ENCODE measurements around the gene HTR1B. TPM values are rescaled to one million over a fixed set of nuclear protein-coding genes. Genes with fewer than 3 reads are reported as not detected.

The HTR1B gene
- polyA plus RNA-seq, 1 donor (not counting 4 experiments of a cell fraction or from before 2014, with no cell fraction given) = 0.24 TPM

GRCh38 chr6:77474286-77474956 is 11.1 kb upstream of the HTR1B start:
- H2AFZ ChIP-seq (ENCODE audit: control insufficient read depth, low read length) = no peak overlapping the region
- no peak for FAIRE-seq
- no peaks in the 10 kb centered on the region for H3K36me3 ChIP-seq (ENCODE audit: control insufficient read depth in 2 of 2, extremely low read depth in 1 of 2, insufficient read depth in 2 of 2, low read length in 2 of 2)
- no peaks in the 10 kb centered on the region for H3K9me1 ChIP-seq (ENCODE audit: control insufficient read depth, extremely low read depth, insufficient read depth, low read length)
- no peak for DNase-seq (ENCODE audit: low read depth, low spot score)
- no peak overlapping the region for H3K4me3 ChIP-seq (ENCODE audit: control insufficient read depth in 2 of 3, extremely low read depth in 1 of 3, insufficient read depth in 2 of 3, low read depth in 1 of 3, low read length in 3 of 3)
- H3K4me2 ChIP-seq (ENCODE audit: control insufficient read depth, extremely low read depth, insufficient read depth, low read depth, low read length) = no peak overlapping the region
- TF ChIP-seq, protein P1, sequence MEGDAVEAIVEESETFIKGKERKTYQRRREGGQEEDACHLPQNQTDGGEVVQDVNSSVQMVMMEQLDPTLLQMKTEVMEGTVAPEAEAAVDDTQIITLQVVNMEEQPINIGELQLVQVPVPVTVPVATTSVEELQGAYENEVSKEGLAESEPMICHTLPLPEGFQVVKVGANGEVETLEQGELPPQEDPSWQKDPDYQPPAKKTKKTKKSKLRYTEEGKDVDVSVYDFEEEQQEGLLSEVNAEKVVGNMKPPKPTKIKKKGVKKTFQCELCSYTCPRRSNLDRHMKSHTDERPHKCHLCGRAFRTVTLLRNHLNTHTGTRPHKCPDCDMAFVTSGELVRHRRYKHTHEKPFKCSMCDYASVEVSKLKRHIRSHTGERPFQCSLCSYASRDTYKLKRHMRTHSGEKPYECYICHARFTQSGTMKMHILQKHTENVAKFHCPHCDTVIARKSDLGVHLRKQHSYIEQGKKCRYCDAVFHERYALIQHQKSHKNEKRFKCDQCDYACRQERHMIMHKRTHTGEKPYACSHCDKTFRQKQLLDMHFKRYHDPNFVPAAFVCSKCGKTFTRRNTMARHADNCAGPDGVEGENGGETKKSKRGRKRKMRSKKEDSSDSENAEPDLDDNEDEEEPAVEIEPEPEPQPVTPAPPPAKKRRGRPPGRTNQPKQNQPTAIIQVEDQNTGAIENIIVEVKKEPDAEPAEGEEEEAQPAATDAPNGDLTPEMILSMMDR (optimal IDR thresholded peaks at IDR 0.05 in 1 of 3, IDR thresholded peaks at IDR 0.05 in 1 of 3, conservative IDR thresholded peaks at IDR 0.05 in 1 of 3; ENCODE audit: extremely low read depth in 1 of 3, insufficient read depth in 2 of 3, low read length in 3 of 3) = no peak
- TF ChIP-seq EZH2 (IDR thresholded peaks at IDR 0.05; ENCODE audit: low read length) = no peak
- H3K79me2 ChIP-seq (ENCODE audit: control insufficient read depth, insufficient read depth, low read length) = no peaks in the 10 kb centered on the region
- H3K27ac ChIP-seq (ENCODE audit: control insufficient read depth, insufficient read depth, low read length) = no peak overlapping the region
- H3K4me1 ChIP-seq (ENCODE audit: control insufficient read depth, extremely low read depth, insufficient read depth, low read length) = no peaks in the 10 kb centered on the region
- H3K9me3 ChIP-seq (ENCODE audit: control insufficient read depth, low read depth, low read length) = no peaks in the 10 kb centered on the region
- no peaks in the 10 kb centered on the region for H4K20me1 ChIP-seq (ENCODE audit: control insufficient read depth, extremely low read depth, insufficient read depth, low read length)
- H3K27me3 ChIP-seq (ENCODE audit: control insufficient read depth, extremely low read depth, insufficient read depth, low read length) = no peaks in the 10 kb centered on the region
- H3K9ac ChIP-seq (ENCODE audit: control insufficient read depth, extremely low read depth, insufficient read depth, low read length) = no peak overlapping the region
- dilution Hi-C loops (cut with MboI; ENCODE audit: extremely low pct_ligation_motif_present, low sequenced_read_pairs) = no loop called here

DNA sequence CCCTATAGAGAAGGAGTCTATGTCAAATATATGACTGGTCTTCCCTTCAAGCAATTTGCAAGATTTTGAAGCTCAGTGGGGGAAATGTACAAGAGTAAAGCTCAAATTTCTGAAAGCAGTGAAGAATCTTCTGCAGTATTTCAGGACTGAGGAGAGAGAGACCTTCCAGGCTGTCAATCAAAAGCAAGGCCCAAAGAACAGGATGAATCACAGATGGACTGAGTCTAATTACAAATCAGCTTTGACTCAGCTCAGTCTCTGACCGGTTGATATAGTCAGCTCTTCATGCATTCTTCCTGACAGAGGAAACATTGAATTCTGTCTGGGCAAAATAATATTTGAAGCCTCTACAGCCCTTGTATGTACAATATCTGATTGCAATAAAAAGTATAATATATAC is 7.7 kb upstream of the HTR1B start:
- peak; percentile 77 for FAIRE-seq
- Histone ChIP-seq H3K27ac (ENCODE audit: control insufficient read depth, insufficient read depth, low read length) (no peak overlapping the region), H3K4me2 (ENCODE audit: control insufficient read depth, extremely low read depth, insufficient read depth, low read depth, low read length) (no peak overlapping the region), H2AFZ (ENCODE audit: control insufficient read depth, low read length) (no peak overlapping the region), H3K79me2 (ENCODE audit: control insufficient read depth, insufficient read depth, low read length) (no peaks in the 10 kb centered on the region), H3K27me3 (ENCODE audit: control insufficient read depth, extremely low read depth, insufficient read depth, low read length) (no peaks in the 10 kb centered on the region), H3K4me1 (ENCODE audit: control insufficient read depth, extremely low read depth, insufficient read depth, low read length) (peaks cover 11% of the 10 kb centered on the region), H3K36me3 (ENCODE audit: control insufficient read depth in 2 of 2, extremely low read depth in 1 of 2, insufficient read depth in 2 of 2, low read length in 2 of 2) (no peaks in the 10 kb centered on the region), H3K9me1 (ENCODE audit: control insufficient read depth, extremely low read depth, insufficient read depth, low read length) (no peaks in the 10 kb centered on the region), H3K4me3 (ENCODE audit: control insufficient read depth in 2 of 3, extremely low read depth in 1 of 3, insufficient read depth in 2 of 3, low read depth in 1 of 3, low read length in 3 of 3) (no peak overlapping the region), H3K9ac (ENCODE audit: control insufficient read depth, extremely low read depth, insufficient read depth, low read length) (no peak overlapping the region), H4K20me1 (ENCODE audit: control insufficient read depth, extremely low read depth, insufficient read depth, low read length) (no peaks in the 10 kb centered on the region), H3K9me3 (ENCODE audit: control insufficient read depth, low read depth, low read length) (no peaks in the 10 kb centered on the region)
- TF ChIP-seq, protein P1 (optimal IDR thresholded peaks at IDR 0.05 in 1 of 3, IDR thresholded peaks at IDR 0.05 in 1 of 3, conservative IDR thresholded peaks at IDR 0.05 in 1 of 3; ENCODE audit: extremely low read depth in 1 of 3, insufficient read depth in 2 of 3, low read length in 3 of 3) = no peak
- no peak for TF ChIP-seq EZH2 (IDR thresholded peaks at IDR 0.05; ENCODE audit: low read length)
- dilution Hi-C loops (cut with MboI; ENCODE audit: extremely low pct_ligation_motif_present, low sequenced_read_pairs) = no loop called here
- DNase-seq (ENCODE audit: low read depth, low spot score) = no peak
